Cardiac fibroblast (primary cell): ENCODE data around the gene AAK1.
"Not testable (repeated sequence)": the region's sequence is repeated elsewhere in the genome, so short reads cannot be mapped to it uniquely, and the experiment has no call there.

Source experiments
- DNase-seq, 2 donors: peaks; one replicate each; pipeline versions ENCODE4 v3.0.0 to v3.0.0-alpha.2; 2010; ENCODE audit warnings: low read depth in 2 of 2
- H3K4me3 ChIP-seq, 2 donors: replicated peaks in 1 of 2; 1 replicate in 1 of 2; 2 replicates in 1 of 2; pipeline ENCODE4 v1.5.1; 2011; ENCODE audit warnings: low read depth in 2 of 2, low read length in 2 of 2, mild to moderate bottlenecking in 2 of 2, moderate library complexity in 1 of 2
- CTCF ChIP-seq: IDR thresholded peaks from one replicate; pipeline ENCODE4 v1.5.1; 2011; ENCODE audit warnings: low read depth, mild to moderate bottlenecking, low read length, inconsistent platforms

The AAK1 gene

GRCh38 chr2:69434753-69435152, 208.8 kb downstream of the AAK1 start:
- no peak for DNase-seq
- TF ChIP-seq CTCF, result no peak
- no peak overlapping the region for H3K4me3 ChIP-seq

- H3K4me3 ChIP-seq, result no peak overlapping the region
- no peak for TF ChIP-seq CTCF
- DNase-seq, result no peak
These were observed 213.9 kb downstream of the AAK1 start for GRCh38 chr2:69429491-69430183.

- no peak for DNase-seq
- H3K4me3 ChIP-seq, result no peak overlapping the region
- TF ChIP-seq CTCF, result no peak
These were observed 214.6 kb downstream of the AAK1 start for GRCh38 chr2:69428981-69429380.

GRCh38 chr2:69424419-69424818, 219.1 kb downstream of the AAK1 start:
- no peak for TF ChIP-seq CTCF
- no peak for DNase-seq
- H3K4me3 ChIP-seq, result no peak overlapping the region

- H3K4me3 ChIP-seq, result no peak overlapping the region
- no peak for DNase-seq
- no peak for TF ChIP-seq CTCF
These were observed 221.3 kb downstream of the AAK1 start for GRCh38 chr2:69422198-69422597.

- DNase-seq, H3K4me3 ChIP-seq: not testable (repeated sequence)
These were observed 224.4 kb downstream of the AAK1 start for GRCh38 chr2:69419111-69419510.

GRCh38 chr2:69416147-69416546, 227.4 kb downstream of the AAK1 start:
- no peak for TF ChIP-seq CTCF
- no peak overlapping the region for H3K4me3 ChIP-seq
- no peak for DNase-seq
